ENCODE results near the gene DHX16. TPM values are rescaled to one million over a fixed set of nuclear protein-coding genes. Genes with fewer than 3 reads are reported as not detected.

DHX16 gene
- polyA plus RNA-seq, 1 donor, result 48.5 TPM

DNA sequence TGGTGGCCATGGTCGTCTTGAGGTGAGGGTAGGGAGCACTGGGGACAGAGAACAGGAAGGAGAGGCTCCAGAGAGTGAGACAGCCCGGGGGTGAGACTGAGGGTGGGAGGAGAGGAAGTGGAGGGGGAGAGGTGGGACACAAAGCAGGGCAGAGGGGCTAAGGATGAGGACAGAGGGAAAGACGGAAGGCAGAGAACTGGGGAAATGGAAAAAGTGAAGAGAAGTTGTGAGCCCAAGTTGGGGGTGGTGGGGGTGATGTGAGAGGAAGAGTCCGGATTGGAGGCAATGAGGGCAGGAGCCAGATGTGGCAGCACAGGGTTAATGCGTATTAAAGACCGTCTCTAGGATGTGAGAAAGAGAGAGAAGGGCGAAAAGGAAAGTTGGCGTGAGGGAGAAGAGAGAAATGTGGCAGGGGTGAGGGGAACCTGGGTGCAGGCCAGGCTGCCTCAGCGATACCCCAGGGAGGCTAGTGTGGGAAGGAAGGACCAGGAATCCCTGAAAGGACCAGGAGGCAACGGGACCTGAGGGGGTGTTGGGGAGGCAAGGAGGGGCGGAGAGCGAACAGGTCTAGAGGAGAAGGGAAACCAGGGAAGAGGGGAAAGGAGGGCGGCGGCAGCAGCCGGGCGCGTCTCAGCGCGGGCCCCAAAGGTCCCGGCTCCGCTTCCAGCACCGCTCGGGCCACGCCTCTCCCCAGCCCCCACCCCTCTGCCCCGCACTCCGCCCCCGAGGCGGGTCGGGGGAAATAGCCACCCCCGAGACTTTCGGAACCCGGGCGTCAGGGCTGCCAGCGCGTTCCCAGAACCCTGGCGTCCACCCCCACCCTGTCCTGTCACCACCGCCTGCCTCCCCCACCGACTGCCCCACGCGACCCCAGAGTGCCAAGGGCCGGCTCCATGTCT lies 13.5 kb upstream of the DHX16 start, which contains the start of gene PPP1R18:
Gene PPP1R18, minus strand, starts transcription at position 637 of the 899 bp plus-strand sequence. Its CDS starts 627 bp downstream, at position 10.
- Histone ChIP-seq H3K9me3 (ENCODE audit: control insufficient read depth, low read depth, low read length) (peaks cover 7% of the 10 kb centered on the region), H3K36me3 (ENCODE audit: control insufficient read depth, insufficient read depth, low read length) (no peaks in the 10 kb centered on the region), H3K27ac (ENCODE audit: low read length) (peak within 1 kb of the TSS; percentile 93), H3K4me3 (ENCODE audit: low read length) (peak within 1 kb of the TSS; percentile 85), H3K4me1 (ENCODE audit: control insufficient read depth, insufficient read depth, low read length) (peaks cover 20% of the 10 kb centered on the region), H3K27me3 (ENCODE audit: control insufficient read depth, insufficient read depth, low read length) (peaks cover 5% of the 10 kb centered on the region)
- DNase-seq, result peak in 1 of 2 donors; percentile 50
- 40% methylated on average over 6 of the region's 41 CpGs for WGBS (ENCODE audit: insufficient coverage, low lambda C conversion rate)

DNA sequence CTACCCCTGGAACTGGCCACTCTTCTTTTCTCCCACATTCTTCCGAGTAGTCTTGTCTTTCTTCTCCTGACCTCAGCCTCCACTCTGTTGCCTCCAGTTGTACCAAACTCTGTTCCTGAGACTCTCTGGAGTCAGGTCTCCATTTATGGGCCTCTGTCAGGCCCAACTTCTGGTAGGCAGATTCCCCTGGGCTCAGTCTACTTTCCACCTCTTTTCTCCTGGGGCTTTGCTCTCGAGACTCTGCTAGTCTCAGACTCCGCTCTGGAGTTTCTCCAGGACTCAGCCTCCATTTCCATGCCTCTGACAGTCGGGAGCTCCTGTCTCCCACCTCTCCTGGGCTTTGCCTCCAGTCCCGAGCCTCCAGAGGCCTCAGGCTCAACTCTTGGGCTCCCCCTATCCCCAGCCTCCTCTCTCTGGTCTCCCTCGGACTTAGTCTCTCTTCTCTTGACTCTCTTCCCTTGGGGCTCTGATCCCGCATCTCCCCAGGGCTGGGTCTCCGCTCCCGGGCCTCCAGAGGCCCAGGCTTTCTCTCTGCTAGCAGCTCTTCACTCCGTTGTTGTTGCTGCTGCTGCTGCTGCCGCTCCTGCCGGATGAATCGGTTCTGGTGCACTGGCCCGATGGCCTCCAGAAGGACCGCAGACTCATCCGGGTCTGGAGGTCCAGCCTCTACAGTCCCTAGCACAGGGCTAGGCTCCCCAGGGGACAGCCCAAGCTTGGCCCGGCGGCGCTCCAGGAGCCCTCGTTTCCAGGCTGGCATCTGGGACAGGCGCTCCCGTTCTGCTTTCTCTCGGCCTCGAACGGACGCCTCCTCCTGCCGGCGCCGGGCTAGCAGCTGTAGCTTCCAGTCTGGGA lies 12.6 kb upstream of the DHX16 start:
- Histone ChIP-seq H3K27me3 (ENCODE audit: control insufficient read depth, insufficient read depth, low read length) (peaks cover 5% of the 10 kb centered on the region), H3K27ac (ENCODE audit: low read length) (peak overlapping the region; percentile 58), H3K36me3 (ENCODE audit: control insufficient read depth, insufficient read depth, low read length) (no peaks in the 10 kb centered on the region), H3K4me1 (ENCODE audit: control insufficient read depth, insufficient read depth, low read length) (peaks cover 19% of the 10 kb centered on the region), H3K4me3 (ENCODE audit: low read length) (peak overlapping the region; percentile 85), H3K9me3 (ENCODE audit: control insufficient read depth, low read depth, low read length) (peaks cover 7% of the 10 kb centered on the region)
- 80% methylated on average over 1 of the region's 29 CpGs for WGBS (ENCODE audit: insufficient coverage, low lambda C conversion rate)
- no peak for DNase-seq

DNA sequence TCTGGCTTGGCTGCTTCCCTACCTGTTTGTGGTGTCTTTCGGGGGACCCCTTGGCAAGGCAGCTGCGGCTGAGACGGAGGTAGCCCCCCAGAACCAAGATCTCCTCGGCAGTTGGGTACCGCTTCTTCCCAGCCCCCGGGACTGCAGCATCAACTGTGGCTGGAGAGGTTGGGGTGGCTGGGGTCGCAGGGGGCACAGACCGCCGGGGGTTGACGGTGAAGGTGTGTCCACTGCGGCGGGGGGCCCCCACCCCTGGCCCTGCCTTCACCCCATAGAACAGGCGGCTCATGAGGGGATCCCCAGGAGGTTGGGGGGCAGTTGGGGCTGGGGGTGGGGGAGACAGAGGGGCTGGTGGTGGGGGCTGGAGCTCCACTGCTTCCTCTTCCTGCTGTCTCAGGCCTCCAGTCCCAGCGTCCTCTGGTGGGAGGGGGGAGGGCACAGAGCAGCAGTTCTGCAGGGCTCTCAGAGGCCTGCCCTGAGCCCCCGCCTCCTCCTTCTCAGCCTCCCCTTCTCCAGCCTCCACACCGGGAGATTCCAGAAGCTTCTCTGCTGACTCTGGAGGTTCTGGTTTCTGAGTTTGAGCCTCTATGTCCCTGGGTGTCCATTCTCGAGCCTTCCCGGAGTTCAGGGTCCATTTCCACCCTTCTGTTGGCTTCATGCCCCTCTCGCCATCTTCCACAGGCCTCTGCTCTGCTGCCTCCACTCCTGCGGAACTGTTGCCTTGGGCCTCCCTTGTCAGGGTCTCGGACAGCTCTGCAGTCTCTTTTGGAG lies 11.8 kb upstream of the DHX16 start:
- WGBS (ENCODE audit: insufficient coverage, low lambda C conversion rate), result no CpG with 5 or more reads among the region's 21 CpGs
- peak overlapping the region; percentile 46 for H3K27ac ChIP-seq (ENCODE audit: low read length)
- peaks cover 7% of the 10 kb centered on the region for H3K9me3 ChIP-seq (ENCODE audit: control insufficient read depth, low read depth, low read length)
- no peak for DNase-seq
- peaks cover 3% of the 10 kb centered on the region for H3K36me3 ChIP-seq (ENCODE audit: control insufficient read depth, insufficient read depth, low read length)
- H3K4me1 ChIP-seq (ENCODE audit: control insufficient read depth, insufficient read depth, low read length), result peaks cover 17% of the 10 kb centered on the region
- H3K4me3 ChIP-seq (ENCODE audit: low read length), result peak overlapping the region; percentile 85
- H3K27me3 ChIP-seq (ENCODE audit: control insufficient read depth, insufficient read depth, low read length), result peaks cover 5% of the 10 kb centered on the region

DNA sequence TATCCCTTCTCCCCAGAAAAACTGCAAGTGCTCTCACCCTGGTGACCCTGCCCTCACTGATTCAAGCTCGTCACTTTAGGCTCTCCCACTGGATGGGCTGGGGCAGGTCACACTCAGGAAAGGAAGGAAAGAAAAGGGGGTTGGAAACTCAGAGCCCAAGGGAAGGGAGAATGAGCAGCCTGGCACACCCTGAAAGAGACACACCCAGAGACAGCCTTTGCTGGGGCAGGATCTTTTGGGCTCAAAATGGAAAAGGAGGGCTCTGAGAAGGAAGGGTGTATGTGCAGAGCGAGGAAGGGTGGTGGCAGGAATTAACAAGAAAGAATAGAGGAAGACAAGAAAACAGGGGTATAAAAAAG lies 11.2 kb upstream of the DHX16 start:
- Histone ChIP-seq H3K27ac (ENCODE audit: low read length) (peak overlapping the region; percentile 22), H3K27me3 (ENCODE audit: control insufficient read depth, insufficient read depth, low read length) (peaks cover 5% of the 10 kb centered on the region), H3K4me1 (ENCODE audit: control insufficient read depth, insufficient read depth, low read length) (peaks cover 22% of the 10 kb centered on the region), H3K9me3 (ENCODE audit: control insufficient read depth, low read depth, low read length) (peaks cover 7% of the 10 kb centered on the region), H3K36me3 (ENCODE audit: control insufficient read depth, insufficient read depth, low read length) (peaks cover 3% of the 10 kb centered on the region), H3K4me3 (ENCODE audit: low read length) (peak overlapping the region; percentile 32)
- no peak for DNase-seq
- 71% methylated on average over 1 of the region's 2 CpGs for WGBS (ENCODE audit: insufficient coverage, low lambda C conversion rate)

DNA sequence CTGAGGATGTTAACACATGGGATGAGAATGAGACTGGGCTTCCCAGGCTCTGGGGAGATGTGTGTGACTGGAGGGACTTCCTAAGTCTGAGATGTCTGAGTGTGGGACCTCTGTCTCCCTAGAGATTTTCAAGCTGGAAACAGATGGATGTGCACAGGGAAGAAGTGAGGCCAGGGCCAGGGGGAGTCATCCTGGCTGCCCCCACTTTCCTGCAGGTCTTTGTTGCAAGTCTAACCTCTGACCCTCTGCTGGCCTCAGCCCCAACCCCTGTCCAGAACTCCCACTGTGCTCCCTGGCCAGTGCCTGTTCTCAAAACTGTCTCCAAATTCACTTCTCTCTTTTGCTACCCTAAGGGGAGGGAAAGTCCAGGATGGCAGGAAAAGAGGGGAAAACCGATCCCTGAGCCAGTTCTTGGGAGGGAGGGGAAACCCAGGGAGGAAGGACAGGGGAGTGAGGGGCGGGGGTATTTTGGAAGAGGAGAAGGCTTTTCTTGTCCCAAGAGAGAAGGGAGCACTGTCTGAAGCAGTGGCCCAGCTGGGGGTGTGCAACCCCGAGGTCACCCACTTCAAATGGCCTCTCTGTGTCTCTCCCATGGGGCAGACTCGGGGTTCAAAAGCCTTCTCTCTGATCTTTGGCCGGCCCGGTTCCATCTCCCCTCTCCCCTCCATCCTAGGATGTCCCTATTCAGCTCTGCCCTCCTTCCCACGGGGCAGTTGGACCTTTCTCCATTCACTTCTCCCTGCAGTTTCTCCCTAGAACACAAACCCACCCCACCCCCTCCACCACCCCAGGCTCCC lies 10.6 kb upstream of the DHX16 start:
- peak overlapping the region; percentile 32 for H3K4me3 ChIP-seq (ENCODE audit: low read length)
- H3K9me3 ChIP-seq (ENCODE audit: control insufficient read depth, low read depth, low read length), result peaks cover 7% of the 10 kb centered on the region
- H3K27ac ChIP-seq (ENCODE audit: low read length), result peak overlapping the region; percentile 71
- 63% methylated on average over 2 of the region's 7 CpGs for WGBS (ENCODE audit: insufficient coverage, low lambda C conversion rate)
- peaks cover 5% of the 10 kb centered on the region for H3K27me3 ChIP-seq (ENCODE audit: control insufficient read depth, insufficient read depth, low read length)
- H3K36me3 ChIP-seq (ENCODE audit: control insufficient read depth, insufficient read depth, low read length), result peaks cover 7% of the 10 kb centered on the region
- H3K4me1 ChIP-seq (ENCODE audit: control insufficient read depth, insufficient read depth, low read length), result peaks cover 22% of the 10 kb centered on the region
- DNase-seq, result no peak

DNA sequence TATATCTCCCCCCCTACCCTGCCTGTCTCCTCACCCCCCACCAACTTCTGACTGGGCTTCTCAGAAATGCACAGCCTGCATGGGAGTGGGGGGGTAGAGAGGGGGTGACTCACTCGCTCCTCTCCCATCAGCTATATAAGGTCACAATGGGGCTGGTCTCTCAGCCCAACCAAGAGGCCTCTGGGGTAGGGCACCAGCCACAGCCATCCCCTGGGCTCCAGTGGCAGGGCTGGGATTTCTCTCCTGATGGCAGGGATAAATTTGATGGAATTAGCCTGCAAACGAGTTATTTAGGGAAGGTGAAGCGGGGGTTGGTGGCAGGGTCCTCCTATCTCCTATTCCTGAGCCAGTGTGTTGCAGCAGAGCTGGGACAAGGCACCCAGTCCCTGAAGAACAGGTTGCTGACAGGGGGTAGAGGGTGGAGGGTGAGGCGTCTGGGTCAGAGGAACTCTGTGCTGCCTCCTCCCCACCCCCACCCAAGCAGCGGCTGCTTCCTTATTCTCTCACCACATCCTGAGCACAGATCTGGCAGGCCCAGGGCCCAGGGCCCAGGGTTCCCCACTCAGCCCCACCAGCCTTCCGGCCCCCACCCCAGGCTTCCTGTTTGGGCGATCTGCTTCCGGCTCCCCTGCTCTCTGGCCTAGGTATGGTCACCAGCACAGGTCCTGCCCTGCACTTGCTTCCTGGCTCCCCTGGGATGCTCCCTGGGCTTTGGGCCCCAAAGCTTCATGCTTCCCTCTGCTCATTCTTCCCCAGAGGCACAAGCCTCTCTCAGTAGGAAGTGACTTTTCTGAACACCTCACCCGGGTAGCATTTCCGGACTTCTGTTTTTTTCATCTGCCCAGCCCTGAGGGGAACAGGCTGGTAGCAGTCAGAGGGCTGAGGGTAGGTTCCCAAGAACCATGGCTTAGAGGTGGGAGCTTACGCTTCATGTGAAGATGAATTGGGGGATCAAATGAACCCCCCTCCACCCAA lies 9.6 kb upstream of the DHX16 start:
- H3K27ac ChIP-seq (ENCODE audit: low read length), result peak overlapping the region; percentile 71
- H3K4me1 ChIP-seq (ENCODE audit: control insufficient read depth, insufficient read depth, low read length), result peaks cover 18% of the 10 kb centered on the region
- H3K36me3 ChIP-seq (ENCODE audit: control insufficient read depth, insufficient read depth, low read length), result peaks cover 7% of the 10 kb centered on the region
- peak overlapping the region; percentile 32 for H3K4me3 ChIP-seq (ENCODE audit: low read length)
- peaks cover 5% of the 10 kb centered on the region for H3K27me3 ChIP-seq (ENCODE audit: control insufficient read depth, insufficient read depth, low read length)
- WGBS (ENCODE audit: insufficient coverage, low lambda C conversion rate), result no CpG with 5 or more reads among the region's 11 CpGs
- DNase-seq, result peak; percentile 51 to 53
- peaks cover 5% of the 10 kb centered on the region for H3K9me3 ChIP-seq (ENCODE audit: control insufficient read depth, low read depth, low read length)

DNA sequence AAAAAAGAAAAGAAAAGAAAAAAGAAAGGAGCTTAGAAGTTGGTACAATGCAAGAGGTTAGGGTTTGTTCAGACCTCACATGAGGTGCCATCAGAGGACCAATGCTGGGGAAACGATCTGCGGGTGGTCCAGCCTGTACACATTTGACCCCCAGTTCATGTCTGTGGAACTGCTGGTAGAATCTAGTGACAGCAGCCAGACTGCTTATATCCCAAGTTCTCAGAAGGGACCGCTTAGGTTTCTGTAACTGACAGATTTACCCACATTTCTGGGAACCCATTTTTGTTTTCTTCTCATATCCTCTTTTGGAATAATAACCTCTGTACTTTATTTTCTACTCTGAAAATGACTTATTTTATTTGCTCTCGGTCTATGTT lies 8.9 kb upstream of the DHX16 start:
- peaks cover 13% of the 10 kb centered on the region for H3K36me3 ChIP-seq (ENCODE audit: control insufficient read depth, insufficient read depth, low read length)
- no peak for DNase-seq
- 67% methylated on average over 1 of the region's 4 CpGs for WGBS (ENCODE audit: insufficient coverage, low lambda C conversion rate)
- H3K4me1 ChIP-seq (ENCODE audit: control insufficient read depth, insufficient read depth, low read length), result peaks cover 16% of the 10 kb centered on the region
- H3K27me3 ChIP-seq (ENCODE audit: control insufficient read depth, insufficient read depth, low read length), result peaks cover 5% of the 10 kb centered on the region
- peak overlapping the region; percentile 1 for H3K27ac ChIP-seq (ENCODE audit: low read length)
- no peak overlapping the region for H3K4me3 ChIP-seq (ENCODE audit: low read length)
- H3K9me3 ChIP-seq (ENCODE audit: control insufficient read depth, low read depth, low read length), result peaks cover 3% of the 10 kb centered on the region

DNA sequence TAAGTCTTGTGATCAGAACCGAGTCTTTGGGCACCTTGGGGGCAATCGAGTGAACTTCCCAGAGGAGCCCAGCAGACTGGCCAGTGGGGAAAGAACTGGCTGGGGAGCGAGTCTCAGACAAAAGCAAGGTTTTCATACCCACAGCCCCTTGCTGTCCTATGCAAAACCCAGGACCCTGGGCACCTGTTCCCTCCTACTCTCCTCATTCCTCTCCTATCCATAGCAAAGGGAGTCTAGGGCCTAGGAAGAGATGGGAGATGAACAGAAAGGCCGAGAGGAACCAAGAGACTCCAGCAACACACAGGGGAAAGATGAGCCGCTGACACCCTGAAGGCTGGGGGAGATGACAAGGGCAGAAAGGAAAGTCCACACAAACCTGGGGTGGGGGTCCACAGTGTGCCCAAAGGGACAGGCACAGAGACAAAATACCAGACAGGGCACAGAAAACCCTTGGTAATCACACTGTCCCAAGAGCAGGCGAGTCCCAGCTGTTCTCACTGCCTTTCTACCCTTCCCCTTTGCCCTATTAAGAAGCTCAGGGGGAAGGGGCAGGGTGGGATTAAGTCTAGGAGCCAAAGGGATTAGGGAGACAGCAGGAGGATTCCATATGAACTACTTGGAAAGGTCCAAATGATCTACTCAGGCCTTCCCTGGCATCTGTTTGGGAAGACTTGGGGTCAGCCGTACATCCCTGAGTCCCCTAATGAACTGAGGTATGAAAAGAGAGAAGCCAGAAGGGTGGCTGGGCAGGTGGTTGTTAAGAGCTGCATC lies 7.1 kb upstream of the DHX16 start:
- Histone ChIP-seq H3K27me3 (ENCODE audit: control insufficient read depth, insufficient read depth, low read length) (no peaks in the 10 kb centered on the region), H3K4me3 (ENCODE audit: low read length) (no peak overlapping the region), H3K9me3 (ENCODE audit: control insufficient read depth, low read depth, low read length) (no peaks in the 10 kb centered on the region), H3K4me1 (ENCODE audit: control insufficient read depth, insufficient read depth, low read length) (peaks cover 10% of the 10 kb centered on the region), H3K36me3 (ENCODE audit: control insufficient read depth, insufficient read depth, low read length) (peaks cover 17% of the 10 kb centered on the region), H3K27ac (ENCODE audit: low read length) (no peak overlapping the region)
- WGBS (ENCODE audit: insufficient coverage, low lambda C conversion rate), result 100% methylated on average over 1 of the region's 7 CpGs
- no peak for DNase-seq

Measured in large intestine (tissue), 3 donors.